Measurements from ENCODE around the gene ITIH3.

ITIH3 gene

DNA sequence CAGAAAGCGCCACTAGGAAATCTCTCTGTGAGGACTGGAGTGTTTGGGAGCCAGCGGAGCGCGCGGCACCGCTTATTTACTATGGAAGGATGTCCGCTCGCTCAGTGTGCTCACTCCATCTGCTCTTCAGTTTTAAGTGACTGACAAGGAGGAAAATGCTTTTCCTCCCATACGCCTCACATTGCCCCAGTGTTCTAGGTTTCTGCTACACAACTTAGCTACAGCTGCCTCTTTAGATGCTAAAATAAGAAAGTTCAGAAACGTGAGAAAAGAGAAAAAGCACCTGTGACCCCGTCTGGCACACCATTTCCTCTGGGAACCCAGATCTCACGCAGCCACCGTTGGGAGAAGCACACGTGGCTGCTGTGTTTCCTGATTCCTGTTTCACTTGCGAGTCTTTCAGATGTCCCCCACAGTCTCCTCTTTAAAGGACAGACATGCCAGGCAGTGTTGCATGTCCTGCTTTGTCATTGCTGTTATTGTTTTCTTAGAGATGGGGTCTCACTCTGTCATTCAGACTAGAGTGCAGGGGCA is 51.9 kb downstream of the ITIH3 start:
- DNase-seq = no peak

DNA sequence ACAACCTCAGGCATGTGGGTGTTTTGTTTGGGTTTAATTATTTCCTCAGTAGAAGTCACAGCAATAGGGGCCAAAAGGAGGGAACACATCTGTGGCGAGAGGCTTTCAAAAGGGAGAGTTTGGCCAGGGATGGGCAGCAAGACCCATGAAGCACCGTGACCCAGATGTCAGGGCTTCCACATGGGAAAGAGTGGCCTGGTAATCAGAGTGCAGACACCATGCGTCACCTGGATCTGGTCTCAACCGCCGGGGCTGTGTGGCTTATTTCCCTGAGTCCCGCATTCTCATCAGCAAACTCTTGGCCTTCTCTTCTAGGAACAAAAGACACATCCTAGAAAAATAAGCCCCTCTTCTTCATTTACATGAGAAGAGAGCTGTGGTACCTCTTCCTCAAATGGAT is 52.6 kb downstream of the ITIH3 start:
- DNase-seq = no peak

DNA sequence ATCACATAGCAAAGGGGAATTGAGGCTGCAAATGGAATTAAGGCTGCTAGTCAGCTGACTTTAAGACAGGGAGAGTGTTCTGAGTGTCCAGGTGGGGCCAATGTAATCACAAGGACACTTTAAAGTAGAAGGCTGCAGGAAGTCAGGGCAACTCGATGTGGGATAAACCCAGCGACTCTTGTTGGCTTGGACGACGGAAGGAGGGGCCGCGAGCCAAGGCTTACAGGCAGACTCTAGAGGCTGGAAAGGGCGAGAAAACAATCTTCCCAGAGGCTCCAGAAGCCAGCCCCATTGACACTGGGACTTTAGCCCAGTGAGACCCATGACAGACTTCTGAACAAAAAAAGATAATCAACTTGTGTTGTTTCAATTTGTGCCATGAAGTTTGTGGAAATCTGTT is 53.1 kb downstream of the ITIH3 start:
- no peak for DNase-seq

DNA sequence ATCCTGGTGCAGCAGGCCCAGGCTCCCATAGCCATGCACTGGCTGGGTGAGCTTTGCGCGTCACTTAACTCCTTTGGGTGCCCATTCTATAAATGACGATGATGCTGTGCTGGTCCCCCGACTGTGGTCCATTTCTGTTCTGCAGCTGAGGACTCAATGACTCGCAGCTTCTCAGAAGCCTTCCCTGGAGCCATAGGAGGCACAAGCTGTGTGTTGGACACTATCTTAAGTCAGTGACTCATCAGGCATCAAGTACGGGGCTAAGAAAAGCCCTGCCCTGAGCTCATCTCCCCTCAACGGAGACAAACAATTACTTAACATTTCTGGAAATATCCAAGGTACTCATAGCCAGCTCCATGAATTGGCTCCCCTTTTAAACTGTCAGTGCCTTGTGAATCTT is 54.0 kb downstream of the ITIH3 start:
- DNase-seq = no peak

DNA sequence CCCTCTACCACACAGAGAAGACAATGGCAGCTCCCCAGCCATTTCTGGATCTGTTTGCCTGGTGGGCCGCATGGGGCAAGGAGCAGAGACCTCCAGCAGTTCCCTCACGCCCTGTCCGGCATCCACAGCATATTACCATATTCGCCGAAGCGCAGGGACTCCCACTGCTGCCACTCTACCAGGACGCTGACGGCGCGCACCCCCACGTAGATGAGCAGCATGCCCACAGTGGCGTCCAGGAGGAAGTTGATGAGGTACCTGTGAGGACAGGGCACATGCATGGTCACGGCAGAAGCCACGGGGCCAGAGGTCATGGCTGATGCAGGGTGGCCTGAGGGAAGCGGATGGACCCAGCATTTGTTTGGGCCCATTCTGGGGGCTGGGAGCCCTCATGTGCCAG is 55.1 kb downstream of the ITIH3 start:
- no peak for DNase-seq

DNA sequence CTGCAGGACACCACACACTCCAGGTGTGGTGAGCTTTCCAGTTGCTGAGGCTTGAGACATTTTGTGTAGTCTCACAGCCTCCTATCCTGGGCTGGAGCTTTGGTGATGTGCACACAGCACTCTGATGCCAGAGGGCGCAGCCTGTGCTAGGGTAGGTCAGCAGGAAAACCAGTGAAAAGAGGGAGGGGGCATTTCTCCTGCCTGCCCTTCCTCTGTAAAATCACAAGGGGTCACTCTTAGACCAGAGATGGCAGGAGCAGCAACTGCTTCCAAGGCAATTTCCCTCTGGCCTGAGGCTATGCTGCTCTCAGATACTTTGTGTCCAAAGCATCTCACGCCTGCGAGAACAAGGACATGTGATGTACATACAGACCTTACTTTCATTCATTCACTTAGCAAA is 56.8 kb downstream of the ITIH3 start:
- peak; percentile 30 for DNase-seq

DNA sequence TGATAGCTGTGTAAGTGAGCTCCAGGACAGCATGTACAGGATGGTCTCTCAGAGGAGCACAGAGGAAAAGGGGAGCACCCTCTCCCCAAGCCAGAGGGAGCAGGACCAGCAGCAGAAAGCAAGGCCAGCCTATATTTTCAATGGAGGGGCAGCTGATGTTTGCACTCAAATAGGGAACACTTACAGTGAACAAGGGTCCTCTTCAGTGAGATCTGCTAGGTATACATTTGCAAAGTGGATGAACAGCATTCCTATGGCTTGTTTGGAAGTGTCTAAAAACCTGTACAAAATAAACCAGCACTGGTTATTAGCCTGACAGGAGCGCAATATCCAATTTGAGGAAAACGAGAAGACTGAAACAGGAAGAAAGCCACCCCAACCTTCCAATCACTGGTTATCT is 57.8 kb downstream of the ITIH3 start:
- no peak for DNase-seq

DNA sequence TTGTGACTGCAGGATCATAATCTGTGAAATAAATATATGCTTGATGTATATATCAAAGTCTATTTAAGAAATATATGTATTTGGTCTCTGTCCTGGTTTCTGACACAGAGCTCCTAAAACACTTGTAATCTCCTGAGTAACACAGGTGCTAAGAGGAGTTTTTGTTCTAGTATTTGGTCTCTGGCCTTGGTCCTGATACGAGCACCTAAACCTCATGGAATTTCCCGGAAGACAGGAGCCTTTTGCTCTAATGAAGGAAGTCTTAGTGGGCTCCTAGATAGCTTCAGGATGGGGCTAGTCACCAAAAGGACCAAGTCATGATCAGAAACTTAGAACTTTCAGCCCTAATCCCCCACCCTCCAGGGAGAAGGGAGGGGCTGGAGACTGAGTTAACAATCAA is 59.4 kb downstream of the ITIH3 start:
- no peak for DNase-seq

DNA sequence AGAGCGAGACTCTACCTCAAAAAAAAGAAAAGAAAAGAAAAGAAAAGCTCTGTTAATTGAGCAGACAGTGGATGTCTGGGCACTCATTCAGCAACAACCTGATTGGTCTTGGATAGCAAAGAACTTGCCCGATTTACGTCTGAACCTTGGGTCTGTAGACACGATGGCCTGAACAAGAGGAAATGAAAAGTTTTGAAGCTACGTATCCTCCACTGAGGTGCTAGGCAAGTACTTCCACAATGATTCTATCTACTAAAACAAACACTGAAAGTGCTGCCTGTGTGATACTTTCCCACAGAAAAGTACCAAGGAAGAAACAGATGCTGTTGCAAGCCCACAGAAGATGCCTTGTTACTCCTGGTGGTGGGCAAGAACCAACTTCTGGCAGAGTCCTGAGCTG is 62.1 kb downstream of the ITIH3 start:
- no peak for DNase-seq

DNA sequence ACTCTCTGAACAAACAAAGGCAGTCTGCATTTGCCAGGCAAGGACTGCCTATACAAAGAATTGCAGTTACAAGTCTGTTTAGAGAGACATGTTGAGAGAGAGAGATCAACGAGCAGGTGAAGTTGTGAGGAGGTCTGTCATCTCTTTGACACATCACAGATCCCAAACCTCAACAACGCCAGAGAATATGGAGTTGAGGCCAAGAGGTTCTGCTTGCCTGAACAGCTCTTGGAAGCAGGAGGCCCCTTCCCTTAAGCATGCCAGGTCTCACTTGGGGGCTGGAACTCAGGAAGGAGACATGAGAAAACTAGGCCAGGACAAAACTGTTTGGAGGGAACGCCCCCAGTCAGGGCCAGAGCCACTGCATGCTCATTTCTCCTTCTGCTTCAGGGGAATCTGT is 62.5 kb downstream of the ITIH3 start:
- no peak for DNase-seq

DNA sequence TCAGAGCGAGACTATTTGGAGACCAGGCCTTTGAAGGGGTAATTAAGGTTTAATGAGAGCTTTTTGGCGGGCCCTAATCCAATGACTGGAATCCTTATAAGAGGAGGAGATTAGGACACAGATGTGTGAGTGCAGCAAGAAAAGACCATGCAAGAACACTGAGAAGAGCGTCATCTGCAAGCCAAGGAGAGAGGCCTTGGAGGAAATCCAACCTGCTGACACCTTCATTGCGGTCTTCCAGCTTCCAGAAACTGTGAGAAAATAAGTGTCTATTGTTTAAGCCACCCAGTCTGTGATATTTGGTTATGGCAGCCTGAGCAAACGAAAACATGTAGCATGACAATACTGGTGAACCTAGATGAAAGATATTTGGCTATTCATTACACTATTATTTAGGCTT is 63.3 kb downstream of the ITIH3 start:
- DNase-seq = no peak
